Esophagus muscularis mucosa (tissue), 4 donors: ENCODE results near the gene CD84. TPM values are rescaled to one million over a fixed set of nuclear protein-coding genes. Genes with fewer than 3 reads are reported as not detected.
"Not testable (repeated sequence)": the region's sequence is repeated elsewhere in the genome, so short reads cannot be mapped to it uniquely, and the experiment has no call there.

Source experiments
- DNase-seq: peaks from one replicate; pipeline ENCODE4 v3.0.0-alpha.2; 2017; ENCODE audit errors: extremely low spot score
- H3K27ac ChIP-seq, 4 donors: fragments of 200-600 bp; sonication (generic); replicated peaks in 1 of 4; 1 replicate in 3 of 4; 2 replicates in 1 of 4; pipeline ENCODE4 v1.5.1; 2016 to 2019; ENCODE audit warnings: mild to moderate bottlenecking in 1 of 4
- H3K27me3 ChIP-seq, 4 donors: fragments of 200-600 bp; sonication (generic); one replicate each; pipeline versions ENCODE4 v1.5.1 to v1.6.0; 2016 to 2019
- H3K36me3 ChIP-seq, 4 donors: fragments of 200-600 bp; sonication (generic); one replicate each; pipeline ENCODE4 v1.5.1; 2016 to 2019
- H3K4me1 ChIP-seq, 4 donors: fragments of 200-600 bp; sonication (generic); one replicate each; pipeline ENCODE4 v1.5.1; 2016 to 2019
- H3K4me3 ChIP-seq, 4 donors: fragments of 200-600 bp; sonication (generic); 1 replicate in 2 of 4; 2 replicates in 2 of 4; pipeline ENCODE4 v1.5.1; 2016 to 2019; ENCODE audit warnings: mild to moderate bottlenecking in 4 of 4, moderate library complexity in 1 of 4
- H3K9me3 ChIP-seq, 4 donors: fragments of 200-600 bp; sonication (generic); 1 replicate in 3 of 4; 2 replicates in 1 of 4; pipeline ENCODE4 v1.5.1; 2016 to 2019
- CTCF ChIP-seq, 3 experiments: fragments of 200-600 bp in 2 of 3; fragments of 450-650 bp in 1 of 3; sonication (generic) in 2 of 3; IDR thresholded peaks; one replicate each; pipeline ENCODE4 v1.5.1; 2017 to 2019; ENCODE audit warnings: antibody characterized with exemption in 3 of 3, mild to moderate bottlenecking in 2 of 3, moderate library complexity in 1 of 3
- EP300 ChIP-seq: sonication (generic); formaldehyde crosslinking; IDR thresholded peaks from one replicate; pipeline ENCODE4 v1.6.1; 2017; ENCODE audit warnings: antibody characterized with exemption
- POLR2A ChIP-seq: fragments of 450-650 bp; IDR thresholded peaks from one replicate; pipeline ENCODE4 v1.6.1; 2017; ENCODE audit warnings: antibody characterized with exemption, moderate library complexity, mild to moderate bottlenecking, low read depth
- POLR2AphosphoS5 ChIP-seq, 2 donors: sonication (generic); formaldehyde crosslinking; IDR thresholded peaks; one replicate each; pipeline ENCODE4 v1.6.1; 2017; ENCODE audit warnings: antibody characterized with exemption in 2 of 2
- WGBS: methylation state at CpG from one replicate; pipeline ENCODE4 v1.1.5; 2018; 5-methylcytosine and 5-hydroxymethylcytosine counted together
- intact Hi-C: fragments of 100-400 bp; cut with DNase I; formaldehyde crosslinking; loops from one replicate; pipeline ENCODE4 v1.15.1; 2023
- total RNA-seq, 4 donors: library from RNA; depleted of rRNA; stranded (reverse); fragments of >200 nt; gene quantifications; one replicate each; pipeline versions ENCODE4 v1.1.0 to v1.2.1, GENCODE V29; 2016

Gene CD84
- total RNA-seq, 4 donors from 2014 or later: 2.7 to 7.3 (median 4.7) TPM

- Histone ChIP-seq H3K9me3 (peaks cover 0 to 5% (median 2%) of the 10 kb centered on the region in 4 donors), H3K27ac (no peak overlapping the region), H3K4me1 (no peaks in the 10 kb centered on the region), H3K4me3 (no peak overlapping the region), H3K27me3 (no peaks in the 10 kb centered on the region), H3K36me3 (no peaks in the 10 kb centered on the region)
- no peak for DNase-seq
- intact Hi-C loops: no loop called here
- 45% methylated on average over 3 of the region's 3 CpGs for WGBS
- TF ChIP-seq POLR2AphosphoS5 (IDR thresholded peaks at IDR 0.05) (no peak), EP300 (no peak), POLR2A (no peak)
These were observed 57.2 kb downstream of the CD84 start for GRCh38 chr1:160522136-160522535.

GRCh38 chr1:160521554-160521953 lies 57.7 kb downstream of the CD84 start:
- Histone ChIP-seq H3K9me3 (peaks cover 0 to 5% (median 2%) of the 10 kb centered on the region in 4 donors), H3K27ac (no peak overlapping the region), H3K4me1 (no peaks in the 10 kb centered on the region), H3K36me3 (no peaks in the 10 kb centered on the region), H3K27me3 (no peaks in the 10 kb centered on the region), H3K4me3 (no peak overlapping the region)
- intact Hi-C loops: no loop called here
- WGBS: 68% methylated on average over 2 of the region's 2 CpGs
- TF ChIP-seq CTCF (IDR thresholded peaks at IDR 0.05): no peak
- no peak for TF ChIP-seq POLR2AphosphoS5 (IDR thresholded peaks at IDR 0.05)
- no peak for TF ChIP-seq EP300
- no peak for TF ChIP-seq POLR2A
- no peak for DNase-seq

- Histone ChIP-seq H3K27ac (no peak overlapping the region), H3K4me3 (no peak overlapping the region), H3K4me1 (no peaks in the 10 kb centered on the region), H3K36me3 (no peaks in the 10 kb centered on the region), H3K9me3 (peaks cover 0 to 5% (median 2%) of the 10 kb centered on the region in 4 donors), H3K27me3 (no peaks in the 10 kb centered on the region)
- intact Hi-C loops: no loop called here
- 38% methylated on average over 3 of the region's 3 CpGs for WGBS
- TF ChIP-seq CTCF (IDR thresholded peaks at IDR 0.05): no peak
- TF ChIP-seq POLR2A: no peak
- TF ChIP-seq EP300: no peak
- TF ChIP-seq POLR2AphosphoS5 (IDR thresholded peaks at IDR 0.05): no peak
- DNase-seq: no peak
These were observed 58.3 kb downstream of the CD84 start for GRCh38 chr1:160520999-160521398.

- peaks cover 0 to 5% (median 2%) of the 10 kb centered on the region in 4 donors for H3K9me3 ChIP-seq
- H3K27ac ChIP-seq: no peak overlapping the region
- H3K27me3 ChIP-seq: no peaks in the 10 kb centered on the region
- 28% methylated on average over 2 of the region's 2 CpGs for WGBS
- intact Hi-C loops: no loop called here
- H3K4me1 ChIP-seq: no peaks in the 10 kb centered on the region
- H3K36me3 ChIP-seq: no peaks in the 10 kb centered on the region
- no peak for TF ChIP-seq CTCF (IDR thresholded peaks at IDR 0.05)
- TF ChIP-seq POLR2AphosphoS5 (IDR thresholded peaks at IDR 0.05): no peak
- no peak overlapping the region for H3K4me3 ChIP-seq
- DNase-seq: no peak
These were observed 58.7 kb downstream of the CD84 start for GRCh38 chr1:160520582-160520981.

GRCh38 chr1:160519642-160520435 lies 59.5 kb downstream of the CD84 start:
- intact Hi-C loops: no loop called here
- 47% methylated on average over 5 of the region's 5 CpGs for WGBS
- Histone ChIP-seq H3K9me3 (peaks cover 0 to 4% (median under 1%) of the 10 kb centered on the region in 4 donors), H3K27ac (no peak overlapping the region), H3K4me1 (no peaks in the 10 kb centered on the region), H3K4me3 (no peak overlapping the region), H3K36me3 (no peaks in the 10 kb centered on the region), H3K27me3 (no peaks in the 10 kb centered on the region)
- TF ChIP-seq CTCF (IDR thresholded peaks at IDR 0.05) (no peak), POLR2AphosphoS5 (IDR thresholded peaks at IDR 0.05) (no peak), POLR2A (no peak), EP300 (no peak)
- DNase-seq: no peak

GRCh38 chr1:160517519-160517918 lies 61.8 kb downstream of the CD84 start:
- H3K4me3 ChIP-seq, H3K9me3 ChIP-seq, H3K4me1 ChIP-seq, H3K27me3 ChIP-seq, DNase-seq, H3K27ac ChIP-seq, H3K36me3 ChIP-seq, intact Hi-C loops: not testable (repeated sequence)
- 46% methylated on average over 2 of the region's 2 CpGs for WGBS

- H3K4me1 ChIP-seq, DNase-seq, H3K27me3 ChIP-seq, intact Hi-C loops, H3K9me3 ChIP-seq, H3K36me3 ChIP-seq, H3K4me3 ChIP-seq, H3K27ac ChIP-seq: not testable (repeated sequence)
- WGBS: 77% methylated on average over 1 of the region's 1 CpG
These were observed 63.4 kb downstream of the CD84 start for GRCh38 chr1:160515908-160516307.
